ENCODE results near the gene ZNF556.

Gene ZNF556

GRCh38 chr19:2824129-2824528 lies 43.0 kb upstream of the ZNF556 start:
- TF ChIP-seq, protein P1, sequence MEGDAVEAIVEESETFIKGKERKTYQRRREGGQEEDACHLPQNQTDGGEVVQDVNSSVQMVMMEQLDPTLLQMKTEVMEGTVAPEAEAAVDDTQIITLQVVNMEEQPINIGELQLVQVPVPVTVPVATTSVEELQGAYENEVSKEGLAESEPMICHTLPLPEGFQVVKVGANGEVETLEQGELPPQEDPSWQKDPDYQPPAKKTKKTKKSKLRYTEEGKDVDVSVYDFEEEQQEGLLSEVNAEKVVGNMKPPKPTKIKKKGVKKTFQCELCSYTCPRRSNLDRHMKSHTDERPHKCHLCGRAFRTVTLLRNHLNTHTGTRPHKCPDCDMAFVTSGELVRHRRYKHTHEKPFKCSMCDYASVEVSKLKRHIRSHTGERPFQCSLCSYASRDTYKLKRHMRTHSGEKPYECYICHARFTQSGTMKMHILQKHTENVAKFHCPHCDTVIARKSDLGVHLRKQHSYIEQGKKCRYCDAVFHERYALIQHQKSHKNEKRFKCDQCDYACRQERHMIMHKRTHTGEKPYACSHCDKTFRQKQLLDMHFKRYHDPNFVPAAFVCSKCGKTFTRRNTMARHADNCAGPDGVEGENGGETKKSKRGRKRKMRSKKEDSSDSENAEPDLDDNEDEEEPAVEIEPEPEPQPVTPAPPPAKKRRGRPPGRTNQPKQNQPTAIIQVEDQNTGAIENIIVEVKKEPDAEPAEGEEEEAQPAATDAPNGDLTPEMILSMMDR (IDR thresholded peaks at IDR 0.05; ENCODE audit: low read depth, low read length), result no peak
- Histone ChIP-seq H3K36me3 (peaks cover 10% of the 10 kb centered on the region), H3K27me3 (ENCODE audit: insufficient read depth, low read depth, severe bottlenecking) (no peaks in the 10 kb centered on the region), H3K9me3 (ENCODE audit: severe bottlenecking) (no peaks in the 10 kb centered on the region), H3K27ac (no peak overlapping the region), H3K4me3 (ENCODE audit: low read depth, low read length) (no peak overlapping the region)
- no peak for DNase-seq

DNA sequence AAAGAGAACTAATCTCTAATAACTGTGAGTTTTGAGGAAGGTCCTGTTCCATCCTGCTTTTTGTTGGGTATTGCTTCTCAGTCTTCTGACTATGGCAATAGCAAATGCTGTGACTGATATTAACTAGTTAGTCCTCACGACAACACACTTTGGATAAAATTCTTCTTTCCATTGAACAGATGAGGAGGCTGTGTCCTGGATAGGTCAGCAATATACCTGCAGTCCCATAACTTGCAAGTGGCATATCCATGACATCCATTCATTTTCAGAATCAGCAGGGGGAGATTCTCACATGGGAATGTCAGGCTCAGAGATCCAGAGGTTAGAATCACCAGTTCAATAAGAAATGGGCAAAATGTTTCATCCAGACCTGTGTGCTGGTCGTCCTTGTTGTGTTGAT lies 40.1 kb upstream of the ZNF556 start:
- H3K9me3 ChIP-seq (ENCODE audit: severe bottlenecking), result peaks cover 4% of the 10 kb centered on the region
- no peak overlapping the region for H3K4me3 ChIP-seq (ENCODE audit: low read depth, low read length)
- H3K27me3 ChIP-seq (ENCODE audit: insufficient read depth, low read depth, severe bottlenecking), result no peaks in the 10 kb centered on the region
- TF ChIP-seq, protein P1 (IDR thresholded peaks at IDR 0.05; ENCODE audit: low read depth, low read length), result no peak
- H3K36me3 ChIP-seq, result peaks cover 10% of the 10 kb centered on the region
- DNase-seq, result no peak
- H3K27ac ChIP-seq, result no peak overlapping the region

DNA sequence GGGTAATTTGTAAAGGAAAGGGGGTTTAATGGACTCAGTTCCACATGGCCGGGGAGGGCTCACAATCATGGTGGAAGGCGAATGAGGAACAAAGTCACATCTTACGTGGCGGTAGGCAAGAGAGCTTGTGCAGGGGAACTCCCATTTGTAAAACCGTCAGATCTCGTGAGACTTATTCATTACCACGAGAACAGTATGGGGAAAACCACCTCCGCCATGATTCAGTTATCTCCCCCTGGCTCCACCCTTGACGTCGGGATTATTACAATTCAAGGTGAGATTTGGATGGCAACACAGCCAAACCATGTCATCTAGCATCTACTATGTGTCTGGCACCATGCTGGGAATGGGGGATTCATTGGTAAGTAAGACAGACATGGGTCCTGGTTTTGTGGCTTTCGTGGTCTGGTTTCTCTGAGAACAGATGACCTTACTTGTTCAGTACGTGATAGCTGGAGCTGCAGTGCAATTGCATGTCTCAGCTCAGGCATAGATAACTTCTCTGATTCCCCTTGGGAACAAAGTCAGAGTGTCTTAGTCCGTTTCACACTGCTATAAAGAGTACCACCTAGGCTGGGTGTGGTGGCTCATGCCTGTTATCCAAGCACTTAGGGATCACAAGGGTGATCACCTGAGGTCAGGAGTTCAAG lies 39.2 kb upstream of the ZNF556 start:
- H3K27me3 ChIP-seq (ENCODE audit: insufficient read depth, low read depth, severe bottlenecking), result no peaks in the 10 kb centered on the region
- H3K4me3 ChIP-seq (ENCODE audit: low read depth, low read length), result no peak overlapping the region
- DNase-seq, result no peak
- TF ChIP-seq, protein P1 (IDR thresholded peaks at IDR 0.05; ENCODE audit: low read depth, low read length), result no peak
- H3K36me3 ChIP-seq, result peaks cover 18% of the 10 kb centered on the region
- no peak overlapping the region for H3K27ac ChIP-seq
- peaks cover 9% of the 10 kb centered on the region for H3K9me3 ChIP-seq (ENCODE audit: severe bottlenecking)

DNA sequence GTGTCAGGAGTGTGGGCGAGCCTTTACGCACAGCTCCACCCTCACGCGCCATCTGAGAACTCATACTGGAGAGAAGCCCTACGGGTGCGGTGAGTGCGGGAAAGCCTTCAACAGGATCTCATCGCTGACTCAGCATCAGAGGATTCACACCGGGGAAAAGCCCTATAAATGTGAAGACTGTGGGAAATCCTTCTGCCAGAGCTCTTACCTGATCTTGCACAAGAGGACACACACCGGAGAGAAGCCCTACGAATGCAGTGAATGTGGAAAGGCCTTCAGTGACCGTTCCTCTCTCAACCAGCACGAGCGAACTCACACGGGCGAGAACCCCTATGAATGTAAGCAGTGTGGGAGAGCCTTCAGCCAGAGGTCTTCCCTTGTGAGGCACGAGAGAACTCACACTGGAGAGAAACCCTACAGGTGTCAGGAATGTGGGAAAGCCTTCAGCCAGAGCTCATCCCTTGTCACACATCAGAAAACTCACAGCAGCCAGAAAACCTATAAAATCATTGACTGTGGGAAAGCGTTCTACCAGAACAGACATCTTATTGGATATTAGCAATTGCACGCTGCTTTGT lies 32.8 kb upstream of the ZNF556 start:
- Histone ChIP-seq H3K27me3 (ENCODE audit: insufficient read depth, low read depth, severe bottlenecking) (no peaks in the 10 kb centered on the region), H3K36me3 (peaks cover 37% of the 10 kb centered on the region), H3K9me3 (ENCODE audit: severe bottlenecking) (peaks cover 48% of the 10 kb centered on the region), H3K27ac (no peak overlapping the region), H3K4me3 (ENCODE audit: low read depth, low read length) (no peak overlapping the region)
- TF ChIP-seq, protein P1 (IDR thresholded peaks at IDR 0.05; ENCODE audit: low read depth, low read length), result no peak
- DNase-seq, result no peak

DNA sequence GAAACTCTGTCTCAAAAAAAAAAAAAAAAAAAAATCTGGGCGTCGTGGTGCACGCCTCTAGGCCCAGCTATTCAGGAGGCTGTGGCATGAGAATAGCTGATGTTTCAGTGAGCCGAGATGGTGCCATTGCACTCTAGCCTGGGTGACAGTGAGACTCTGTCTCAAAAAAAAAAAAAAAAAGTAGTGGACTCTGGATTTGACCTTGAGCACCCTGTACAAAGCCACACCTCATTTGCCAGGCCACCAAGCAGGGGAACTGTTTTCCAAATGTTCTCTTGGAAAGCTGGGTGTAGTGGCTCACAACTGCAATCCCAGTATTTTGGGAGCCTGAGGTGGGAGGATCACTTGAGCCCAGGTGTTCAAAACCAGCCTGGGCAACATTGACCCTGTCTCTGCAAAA lies 29.7 kb upstream of the ZNF556 start:
- DNase-seq, result no peak
- Histone ChIP-seq H3K27ac (no peak overlapping the region), H3K9me3 (ENCODE audit: severe bottlenecking) (peaks cover 43% of the 10 kb centered on the region), H3K27me3 (ENCODE audit: insufficient read depth, low read depth, severe bottlenecking) (no peaks in the 10 kb centered on the region), H3K36me3 (peaks cover 33% of the 10 kb centered on the region), H3K4me3 (ENCODE audit: low read depth, low read length) (no peak overlapping the region)
- TF ChIP-seq, protein P1 (IDR thresholded peaks at IDR 0.05; ENCODE audit: low read depth, low read length), result no peak
